Measurements from ENCODE around the gene ADRA2B. TPM values are rescaled to one million over a fixed set of nuclear protein-coding genes. Genes with fewer than 3 reads are reported as not detected.

The ADRA2B gene
- total and polyA plus RNA-seq, 5 donors from 2014 or later = 1.0 TPM; not detected in 4

- Mint-ChIP-seq H3K4me1 (peaks cover 9 to 77% (median 50%) of the 10 kb centered on the region in 4 donors), H3K36me3 (no peaks in the 10 kb centered on the region), H3K27me3 (no peaks in the 10 kb centered on the region), H3K27ac (peak overlapping the region; percentile 93 to 97 (median 96)), H3K4me3 (peak overlapping the region in 1 of 4 donors; percentile 31), H3K9me3 (no peaks in the 10 kb centered on the region)
- Histone ChIP-seq H3K4me1 (ENCODE audit: control insufficient read depth, insufficient read depth, low read length, poor library complexity, severe bottlenecking) (peaks cover 59% of the 10 kb centered on the region), H3K27ac (ENCODE audit: insufficient read depth, low read length, poor library complexity, severe bottlenecking) (peak overlapping the region; percentile 73), H3K36me3 (ENCODE audit: control insufficient read depth, insufficient read depth, low read length) (no peaks in the 10 kb centered on the region), H3K27me3 (ENCODE audit: control insufficient read depth, insufficient read depth, low read length) (no peaks in the 10 kb centered on the region), H3K4me3 (ENCODE audit: low read depth, low read length) (no peak overlapping the region), H3K9me3 (ENCODE audit: control insufficient read depth in 2 of 2, low read length in 2 of 2) (no peaks in the 10 kb centered on the region)
- DNase-seq (no peak), ATAC-seq (ENCODE audit: low read depth in 2 of 2) (no peak)
Observed at GRCh38 chr2:96158554-96158940, 42.2 kb upstream of the ADRA2B start.

GRCh38 chr2:96157649-96158553 lies 41.5 kb upstream of the ADRA2B start:
- no peaks in the 10 kb centered on the region for H3K36me3 Mint-ChIP-seq
- peak overlapping the region; percentile 13 for H3K4me3 ChIP-seq (ENCODE audit: low read depth, low read length)
- H3K27me3 Mint-ChIP-seq = no peaks in the 10 kb centered on the region
- peak; percentile 56 to 89 (median 57) for DNase-seq
- H3K4me1 ChIP-seq (ENCODE audit: control insufficient read depth, insufficient read depth, low read length, poor library complexity, severe bottlenecking) = peaks cover 56% of the 10 kb centered on the region
- peak overlapping the region; percentile 73 for H3K27ac ChIP-seq (ENCODE audit: insufficient read depth, low read length, poor library complexity, severe bottlenecking)
- peak overlapping the region; percentile 84 to 97 (median 96) for H3K27ac Mint-ChIP-seq
- no peaks in the 10 kb centered on the region for H3K9me3 ChIP-seq (ENCODE audit: control insufficient read depth in 2 of 2, low read length in 2 of 2)
- no peaks in the 10 kb centered on the region for H3K27me3 ChIP-seq (ENCODE audit: control insufficient read depth, insufficient read depth, low read length)
- H3K4me1 Mint-ChIP-seq = peaks cover 9 to 75% (median 49%) of the 10 kb centered on the region in 4 donors
- peak overlapping the region; percentile 61 to 84 (median 78) for H3K4me3 Mint-ChIP-seq
- peak; percentile 84 to 87 for ATAC-seq (ENCODE audit: low read depth in 2 of 2)
- no peaks in the 10 kb centered on the region for H3K9me3 Mint-ChIP-seq
- H3K36me3 ChIP-seq (ENCODE audit: control insufficient read depth, insufficient read depth, low read length) = no peaks in the 10 kb centered on the region

GRCh38 chr2:96156926-96157648 lies 40.7 kb upstream of the ADRA2B start:
- H3K9me3 Mint-ChIP-seq = no peaks in the 10 kb centered on the region
- peak overlapping the region; percentile 32 to 84 (median 70) for H3K4me3 Mint-ChIP-seq
- H3K4me1 Mint-ChIP-seq = peaks cover 9 to 74% (median 44%) of the 10 kb centered on the region in 4 donors
- no peaks in the 10 kb centered on the region for H3K27me3 Mint-ChIP-seq
- H3K36me3 ChIP-seq (ENCODE audit: control insufficient read depth, insufficient read depth, low read length) = no peaks in the 10 kb centered on the region
- no peak for ATAC-seq (ENCODE audit: low read depth in 2 of 2)
- no peaks in the 10 kb centered on the region for H3K36me3 Mint-ChIP-seq
- H3K27ac ChIP-seq (ENCODE audit: insufficient read depth, low read length, poor library complexity, severe bottlenecking) = peak overlapping the region; percentile 73
- peaks cover 48% of the 10 kb centered on the region for H3K4me1 ChIP-seq (ENCODE audit: control insufficient read depth, insufficient read depth, low read length, poor library complexity, severe bottlenecking)
- H3K27ac Mint-ChIP-seq = peak overlapping the region; percentile 93 to 97 (median 96)
- no peak for DNase-seq
- H3K27me3 ChIP-seq (ENCODE audit: control insufficient read depth, insufficient read depth, low read length) = no peaks in the 10 kb centered on the region
- H3K4me3 ChIP-seq (ENCODE audit: low read depth, low read length) = no peak overlapping the region
- no peaks in the 10 kb centered on the region for H3K9me3 ChIP-seq (ENCODE audit: control insufficient read depth in 2 of 2, low read length in 2 of 2)

- H3K9me3 Mint-ChIP-seq = no peaks in the 10 kb centered on the region
- peaks cover 9 to 77% (median 44%) of the 10 kb centered on the region in 4 donors for H3K4me1 Mint-ChIP-seq
- H3K27ac ChIP-seq (ENCODE audit: insufficient read depth, low read length, poor library complexity, severe bottlenecking) = peak overlapping the region; percentile 73
- H3K4me3 Mint-ChIP-seq = peak overlapping the region in 3 of 4 donors; percentile 32 to 84 (median 61)
- H3K27me3 ChIP-seq (ENCODE audit: control insufficient read depth, insufficient read depth, low read length) = no peaks in the 10 kb centered on the region
- DNase-seq = peak in 1 of 3 donors; percentile 52
- peaks cover 48% of the 10 kb centered on the region for H3K4me1 ChIP-seq (ENCODE audit: control insufficient read depth, insufficient read depth, low read length, poor library complexity, severe bottlenecking)
- H3K36me3 ChIP-seq (ENCODE audit: control insufficient read depth, insufficient read depth, low read length) = no peaks in the 10 kb centered on the region
- no peak overlapping the region for H3K4me3 ChIP-seq (ENCODE audit: low read depth, low read length)
- no peaks in the 10 kb centered on the region for H3K27me3 Mint-ChIP-seq
- ATAC-seq (ENCODE audit: low read depth in 2 of 2) = no peak
- no peaks in the 10 kb centered on the region for H3K9me3 ChIP-seq (ENCODE audit: control insufficient read depth in 2 of 2, low read length in 2 of 2)
- H3K27ac Mint-ChIP-seq = peak overlapping the region; percentile 93 to 96 (median 96)
- no peaks in the 10 kb centered on the region for H3K36me3 Mint-ChIP-seq
Observed at GRCh38 chr2:96156011-96156820, 39.8 kb upstream of the ADRA2B start.

- no peaks in the 10 kb centered on the region for H3K27me3 ChIP-seq (ENCODE audit: control insufficient read depth, insufficient read depth, low read length)
- no peak overlapping the region for H3K27ac ChIP-seq (ENCODE audit: insufficient read depth, low read length, poor library complexity, severe bottlenecking)
- Mint-ChIP-seq H3K27ac (peak overlapping the region in 2 of 3 donors; percentile 48 to 92), H3K9me3 (no peaks in the 10 kb centered on the region), H3K27me3 (no peaks in the 10 kb centered on the region), H3K4me1 (peaks cover 9 to 79% (median 38%) of the 10 kb centered on the region in 4 donors), H3K4me3 (peak overlapping the region in 1 of 4 donors; percentile 58), H3K36me3 (no peaks in the 10 kb centered on the region)
- DNase-seq (no peak), ATAC-seq (ENCODE audit: low read depth in 2 of 2) (no peak)
- no peak overlapping the region for H3K4me3 ChIP-seq (ENCODE audit: low read depth, low read length)
- no peaks in the 10 kb centered on the region for H3K9me3 ChIP-seq (ENCODE audit: control insufficient read depth in 2 of 2, low read length in 2 of 2)
- H3K36me3 ChIP-seq (ENCODE audit: control insufficient read depth, insufficient read depth, low read length) = no peaks in the 10 kb centered on the region
- peaks cover 49% of the 10 kb centered on the region for H3K4me1 ChIP-seq (ENCODE audit: control insufficient read depth, insufficient read depth, low read length, poor library complexity, severe bottlenecking)
Observed at GRCh38 chr2:96154506-96155380, 38.4 kb upstream of the ADRA2B start.

GRCh38 chr2:96153991-96154431 lies 37.6 kb upstream of the ADRA2B start:
- H3K4me1 Mint-ChIP-seq = peaks cover 4 to 79% (median 32%) of the 10 kb centered on the region in 4 donors
- H3K4me3 ChIP-seq (ENCODE audit: low read depth, low read length) = no peak overlapping the region
- H3K27ac Mint-ChIP-seq = peak overlapping the region in 2 of 3 donors; percentile 51 to 79
- no peaks in the 10 kb centered on the region for H3K27me3 Mint-ChIP-seq
- DNase-seq (no peak), ATAC-seq (ENCODE audit: low read depth in 2 of 2) (no peak)
- no peaks in the 10 kb centered on the region for H3K9me3 Mint-ChIP-seq
- no peaks in the 10 kb centered on the region for H3K9me3 ChIP-seq (ENCODE audit: control insufficient read depth in 2 of 2, low read length in 2 of 2)
- H3K27me3 ChIP-seq (ENCODE audit: control insufficient read depth, insufficient read depth, low read length) = no peaks in the 10 kb centered on the region
- H3K36me3 ChIP-seq (ENCODE audit: control insufficient read depth, insufficient read depth, low read length) = no peaks in the 10 kb centered on the region
- H3K36me3 Mint-ChIP-seq = no peaks in the 10 kb centered on the region
- H3K4me3 Mint-ChIP-seq = peak overlapping the region in 1 of 4 donors; percentile 50
- H3K4me1 ChIP-seq (ENCODE audit: control insufficient read depth, insufficient read depth, low read length, poor library complexity, severe bottlenecking) = peaks cover 44% of the 10 kb centered on the region
- H3K27ac ChIP-seq (ENCODE audit: insufficient read depth, low read length, poor library complexity, severe bottlenecking) = no peak overlapping the region
